GM18873 (cell line): Measurements from ENCODE around the gene SESN2.

Experiments
- ATAC-seq: cut with Tn5 transposase; IDR thresholded peaks from one replicate; pipeline ENCODE4 v1.9.1; 2021; ENCODE audit warnings: mild to moderate bottlenecking, moderate library complexity, moderate number of reproducible peaks; ENCODE audit not compliant: unreplicated experiment, low FRiP score

The SESN2 gene

GRCh38 chr1:28282426-28283407, 23.4 kb downstream of the SESN2 start:
- ATAC-seq, result no peak

GRCh38 chr1:28286111-28286510, 26.8 kb downstream of the SESN2 start:
- no peak for ATAC-seq

GRCh38 chr1:28288487-28288886, 29.2 kb downstream of the SESN2 start:
- no peak for ATAC-seq

GRCh38 chr1:28290851-28291250, 31.5 kb downstream of the SESN2 start:
- ATAC-seq, result no peak

GRCh38 chr1:28291711-28292110, 32.4 kb downstream of the SESN2 start:
- no peak for ATAC-seq

- ATAC-seq, result no peak
Measured at GRCh38 chr1:28295936-28296335, 36.6 kb downstream of the SESN2 start.

GRCh38 chr1:28296401-28297261, 37.3 kb downstream of the SESN2 start:
- ATAC-seq, result no peak

GRCh38 chr1:28297826-28298225, 38.5 kb downstream of the SESN2 start:
- ATAC-seq, result no peak

GRCh38 chr1:28298438-28298837, 39.1 kb downstream of the SESN2 start:
- ATAC-seq, result no peak

- no peak for ATAC-seq
Measured at GRCh38 chr1:28301368-28302174, 42.3 kb downstream of the SESN2 start.

- ATAC-seq, result no peak
Measured at GRCh38 chr1:28302247-28302646, 42.9 kb downstream of the SESN2 start.

- no peak for ATAC-seq
Measured at GRCh38 chr1:28306301-28306949, 47.1 kb downstream of the SESN2 start.

GRCh38 chr1:28308750-28309149, 49.4 kb downstream of the SESN2 start:
- ATAC-seq, result no peak

- no peak for ATAC-seq
Measured at GRCh38 chr1:28309702-28310101, 50.4 kb downstream of the SESN2 start.

- no peak for ATAC-seq
Measured at GRCh38 chr1:28313702-28314546, 54.6 kb downstream of the SESN2 start.

GRCh38 chr1:28314547-28314941, 55.2 kb downstream of the SESN2 start:
- no peak for ATAC-seq

GRCh38 chr1:28317014-28317413, 57.7 kb downstream of the SESN2 start:
- no peak for ATAC-seq

GRCh38 chr1:28322194-28322593, 62.9 kb downstream of the SESN2 start:
- ATAC-seq, result no peak

GRCh38 chr1:28323720-28324119, 64.4 kb downstream of the SESN2 start:
- no peak for ATAC-seq
